ENCODE measurements around the gene JKAMP.

Gene JKAMP

GRCh38 chr14:59464486-59465315 is 19.6 kb upstream of the JKAMP start:
- H3K4me1 ChIP-seq (ENCODE audit: insufficient read depth, low read length) = no peaks in the 10 kb centered on the region
- peak overlapping the region; percentile 61; the same call in 1 of the 2 replicates for H3K9ac ChIP-seq (ENCODE audit: low read depth, low read length)
- H3K36me3 ChIP-seq (ENCODE audit: insufficient read depth, low read length) = no peaks in the 10 kb centered on the region
- no peaks in the 10 kb centered on the region for H3K9me3 ChIP-seq (ENCODE audit: control insufficient read depth, insufficient read depth, low read length)

GRCh38 chr14:59465316-59466135 is 18.8 kb upstream of the JKAMP start, which contains the start of gene GPR135:
TSS of gene GPR135 (minus strand) at chr14:59465380. CDS start at chr14:59465226, 154 bp downstream.
- no peaks in the 10 kb centered on the region for H3K36me3 ChIP-seq (ENCODE audit: insufficient read depth, low read length)
- no peaks in the 10 kb centered on the region for H3K4me1 ChIP-seq (ENCODE audit: insufficient read depth, low read length)
- H3K9ac ChIP-seq (ENCODE audit: low read depth, low read length) = peak within 1 kb of the TSS; percentile 61; the same call in 1 of the 2 replicates
- H3K9me3 ChIP-seq (ENCODE audit: control insufficient read depth, insufficient read depth, low read length) = no peaks in the 10 kb centered on the region

GRCh38 chr14:59474172-59474571 is 10.1 kb upstream of the JKAMP start:
- Histone ChIP-seq H3K9me3 (ENCODE audit: control insufficient read depth, insufficient read depth, low read length) (no peaks in the 10 kb centered on the region), H3K9ac (ENCODE audit: low read depth, low read length) (no peak overlapping the region), H3K36me3 (ENCODE audit: insufficient read depth, low read length) (peaks cover 15% of the 10 kb centered on the region), H3K4me1 (ENCODE audit: insufficient read depth, low read length) (peaks cover 4% of the 10 kb centered on the region; the same call in 1 of the 2 replicates)

- Histone ChIP-seq H3K9ac (ENCODE audit: low read depth, low read length) (no peak overlapping the region), H3K36me3 (ENCODE audit: insufficient read depth, low read length) (peaks cover 15% of the 10 kb centered on the region), H3K4me1 (ENCODE audit: insufficient read depth, low read length) (peaks cover 4% of the 10 kb centered on the region; the same call in 1 of the 2 replicates), H3K9me3 (ENCODE audit: control insufficient read depth, insufficient read depth, low read length) (no peaks in the 10 kb centered on the region)
These were observed 8.6 kb upstream of the JKAMP start for GRCh38 chr14:59475709-59476108.

- Histone ChIP-seq H3K9me3 (ENCODE audit: control insufficient read depth, insufficient read depth, low read length) (no peaks in the 10 kb centered on the region), H3K4me1 (ENCODE audit: insufficient read depth, low read length) (peaks cover 10% of the 10 kb centered on the region), H3K9ac (ENCODE audit: low read depth, low read length) (no peak overlapping the region), H3K36me3 (ENCODE audit: insufficient read depth, low read length) (peaks cover 10% of the 10 kb centered on the region)
These were observed 5.8 kb upstream of the JKAMP start for GRCh38 chr14:59478540-59478939.

- Histone ChIP-seq H3K4me1 (ENCODE audit: insufficient read depth, low read length) (peaks cover 10% of the 10 kb centered on the region), H3K9ac (ENCODE audit: low read depth, low read length) (no peak overlapping the region), H3K36me3 (ENCODE audit: insufficient read depth, low read length) (peaks cover 3% of the 10 kb centered on the region), H3K9me3 (ENCODE audit: control insufficient read depth, insufficient read depth, low read length) (no peaks in the 10 kb centered on the region)
These were observed 4.2 kb upstream of the JKAMP start for GRCh38 chr14:59480166-59480565.

GRCh38 chr14:59481407-59481806 is 2.9 kb upstream of the JKAMP start:
- H3K9ac ChIP-seq (ENCODE audit: low read depth, low read length) = no peak overlapping the region
- peaks cover 10% of the 10 kb centered on the region for H3K4me1 ChIP-seq (ENCODE audit: insufficient read depth, low read length)
- no peaks in the 10 kb centered on the region for H3K9me3 ChIP-seq (ENCODE audit: control insufficient read depth, insufficient read depth, low read length)
- no peaks in the 10 kb centered on the region for H3K36me3 ChIP-seq (ENCODE audit: insufficient read depth, low read length)

GRCh38 chr14:59481871-59482540 is 2.3 kb upstream of the JKAMP start:
- no peaks in the 10 kb centered on the region for H3K9me3 ChIP-seq (ENCODE audit: control insufficient read depth, insufficient read depth, low read length)
- H3K4me1 ChIP-seq (ENCODE audit: insufficient read depth, low read length) = peaks cover 10% of the 10 kb centered on the region
- 0 out of 2 replicates have a peak overlapping the region, but pooled peaks have one; percentile 98 for H3K9ac ChIP-seq (ENCODE audit: low read depth, low read length)
- no peaks in the 10 kb centered on the region for H3K36me3 ChIP-seq (ENCODE audit: insufficient read depth, low read length)

- Histone ChIP-seq H3K36me3 (ENCODE audit: insufficient read depth, low read length) (no peaks in the 10 kb centered on the region), H3K9ac (ENCODE audit: low read depth, low read length) (peak overlapping the region; percentile 98), H3K9me3 (ENCODE audit: control insufficient read depth, insufficient read depth, low read length) (no peaks in the 10 kb centered on the region), H3K4me1 (ENCODE audit: insufficient read depth, low read length) (peaks cover 10% of the 10 kb centered on the region)
These were observed 1.6 kb upstream of the JKAMP start for GRCh38 chr14:59482541-59483331.

- peaks cover 10% of the 10 kb centered on the region for H3K4me1 ChIP-seq (ENCODE audit: insufficient read depth, low read length)
- H3K9me3 ChIP-seq (ENCODE audit: control insufficient read depth, insufficient read depth, low read length) = no peaks in the 10 kb centered on the region
- peak overlapping the region; percentile 98 for H3K9ac ChIP-seq (ENCODE audit: low read depth, low read length)
These were observed 954 bp upstream of the JKAMP start for GRCh38 chr14:59483363-59483762.

GRCh38 chr14:59484639-59485175 is 390 bp downstream of the JKAMP start:
- H3K9me3 ChIP-seq (ENCODE audit: control insufficient read depth, insufficient read depth, low read length) = no peaks in the 10 kb centered on the region
- peaks cover 10% of the 10 kb centered on the region for H3K4me1 ChIP-seq (ENCODE audit: insufficient read depth, low read length)
- H3K36me3 ChIP-seq (ENCODE audit: insufficient read depth, low read length) = peaks cover 11% of the 10 kb centered on the region
- H3K9ac ChIP-seq (ENCODE audit: low read depth, low read length) = peak overlapping the region; percentile 98

More at GRCh38 chr14:59483363-59483762, 954 bp upstream of the JKAMP start:
- 0 out of 2 replicates have a peak, but pooled peaks cover under 1% of the 10 kb centered on the region for H3K36me3 ChIP-seq (ENCODE audit: insufficient read depth, low read length)

GRCh38 chr14:59490756-59491155 is 6.4 kb downstream of the JKAMP start:
- H3K9ac ChIP-seq (ENCODE audit: low read depth, low read length) = no peak overlapping the region
- no peaks in the 10 kb centered on the region for H3K9me3 ChIP-seq (ENCODE audit: control insufficient read depth, insufficient read depth, low read length)
- no peaks in the 10 kb centered on the region for H3K4me1 ChIP-seq (ENCODE audit: insufficient read depth, low read length)
- H3K36me3 ChIP-seq (ENCODE audit: insufficient read depth, low read length) = peaks cover 14% of the 10 kb centered on the region

GRCh38 chr14:59492384-59492783 is 8.1 kb downstream of the JKAMP start:
- H3K36me3 ChIP-seq (ENCODE audit: insufficient read depth, low read length) = peaks cover 14% of the 10 kb centered on the region
- H3K9ac ChIP-seq (ENCODE audit: low read depth, low read length) = no peak overlapping the region
- no peaks in the 10 kb centered on the region for H3K4me1 ChIP-seq (ENCODE audit: insufficient read depth, low read length)
- no peaks in the 10 kb centered on the region for H3K9me3 ChIP-seq (ENCODE audit: control insufficient read depth, insufficient read depth, low read length)

Measured in ES-I3 (cell line).